GM21786 (cell line): Measurements from ENCODE around the gene RERGL.
"Not testable (repeated sequence)": the region's sequence is repeated elsewhere in the genome, so short reads cannot be mapped to it uniquely, and the experiment has no call there.

Experiments
- ATAC-seq: cut with Tn5 transposase; IDR thresholded peaks from one replicate; pipeline ENCODE4 v1.9.1; 2021; ENCODE audit not compliant: unreplicated experiment

RERGL gene, protein sequence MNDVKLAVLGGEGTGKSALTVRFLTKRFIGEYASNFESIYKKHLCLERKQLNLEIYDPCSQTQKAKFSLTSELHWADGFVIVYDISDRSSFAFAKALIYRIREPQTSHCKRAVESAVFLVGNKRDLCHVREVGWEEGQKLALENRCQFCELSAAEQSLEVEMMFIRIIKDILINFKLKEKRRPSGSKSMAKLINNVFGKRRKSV

DNA sequence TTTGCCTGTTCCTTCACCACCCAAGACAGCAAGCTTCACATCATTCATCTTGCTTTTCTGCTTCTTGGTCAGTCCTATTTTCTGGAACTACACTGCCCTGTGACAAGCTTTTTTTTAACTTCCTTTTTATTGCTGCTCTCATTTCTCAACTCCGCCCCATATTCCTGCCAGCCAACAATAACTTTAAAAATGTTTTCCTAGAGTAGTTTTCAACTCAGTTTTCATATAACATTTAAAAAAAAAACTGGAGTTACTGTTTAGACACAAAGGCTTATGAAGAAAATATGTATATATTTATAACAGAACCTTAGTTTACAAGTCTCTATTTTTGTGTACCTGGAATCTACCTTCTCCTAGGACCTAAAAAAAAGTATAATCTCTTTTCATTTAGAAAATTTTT is at the start of gene RERGL:
RERGL (minus strand) TSS at position 101 of the 400 bp plus-strand sequence; CDS start at position 48, 53 bp downstream.
- no peak for ATAC-seq

DNA sequence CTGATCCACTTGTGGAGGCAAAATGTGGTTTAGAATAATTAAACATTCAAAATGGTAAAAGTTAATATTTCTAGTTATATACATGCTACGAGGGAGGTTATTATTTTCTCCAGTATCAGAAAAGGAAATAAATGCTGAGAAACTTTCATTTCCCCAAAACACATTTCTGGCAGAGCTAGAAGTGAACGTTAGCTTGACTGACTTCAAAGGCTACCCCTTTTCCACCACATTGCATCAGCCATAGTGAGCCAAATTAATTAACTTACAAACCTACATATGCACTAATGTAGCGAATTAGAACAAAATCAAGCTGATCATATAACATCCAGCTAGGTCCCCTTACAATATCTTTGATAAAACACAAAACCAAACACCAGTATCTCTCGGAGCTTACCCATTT is 49.3 kb upstream of the RERGL start:
- ATAC-seq, result no peak

DNA sequence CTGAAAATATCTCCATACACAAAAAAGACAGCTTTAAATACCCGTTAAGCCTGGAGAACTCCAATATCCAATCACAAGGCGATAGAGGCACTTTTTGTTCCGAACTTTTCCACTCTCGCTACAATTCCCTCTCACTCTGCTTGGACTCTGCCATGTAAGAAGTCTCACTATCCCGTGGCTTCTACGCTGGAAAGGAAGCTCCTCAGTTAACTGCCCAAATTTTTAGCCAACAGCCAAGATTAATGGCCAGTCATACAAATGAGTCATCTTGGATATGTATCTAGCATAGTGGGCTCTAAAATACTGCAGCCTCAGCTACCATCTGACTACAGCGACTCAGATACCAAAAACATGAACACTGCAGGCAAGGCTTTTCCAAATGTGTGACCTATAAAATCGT is 45.5 kb upstream of the RERGL start:
- ATAC-seq, result no peak

DNA sequence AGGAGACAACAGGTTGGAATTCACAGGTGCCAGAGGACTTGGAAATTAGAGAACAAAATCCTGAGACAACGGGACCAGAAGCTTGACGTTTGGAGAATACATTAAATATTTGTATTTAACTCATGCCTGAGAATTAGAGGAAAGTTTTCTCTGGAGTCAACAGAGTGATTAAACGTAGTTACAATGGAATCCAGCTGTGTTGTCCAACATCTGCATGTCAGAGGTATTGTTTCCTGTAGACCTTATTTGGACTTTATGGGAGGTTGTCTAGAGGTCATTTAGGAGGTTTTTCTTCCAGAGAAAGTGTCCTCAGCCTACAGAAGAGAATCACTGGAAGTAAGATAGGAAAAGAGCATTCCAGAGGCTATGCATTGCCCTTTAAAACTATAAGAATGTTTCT is 45.1 kb upstream of the RERGL start:
- no peak for ATAC-seq

DNA sequence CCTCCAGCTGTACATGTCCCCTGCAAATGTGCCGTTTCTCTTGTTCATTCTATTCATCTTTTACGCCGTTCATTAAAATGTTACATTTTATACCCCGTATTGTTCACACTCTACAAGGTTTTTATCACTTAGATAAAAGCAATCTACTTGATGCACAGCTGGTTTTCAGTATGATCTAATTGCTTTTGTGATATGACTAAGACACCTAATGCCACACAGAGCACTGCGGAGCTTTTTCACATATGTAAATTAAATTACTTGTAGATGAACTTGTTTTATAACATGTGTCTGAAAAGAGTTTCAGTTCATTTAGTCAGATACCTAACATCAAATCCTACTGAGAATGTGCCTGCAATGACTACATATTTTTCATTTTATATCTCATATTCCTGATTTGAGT is 40.9 kb upstream of the RERGL start:
- ATAC-seq, result no peak

DNA sequence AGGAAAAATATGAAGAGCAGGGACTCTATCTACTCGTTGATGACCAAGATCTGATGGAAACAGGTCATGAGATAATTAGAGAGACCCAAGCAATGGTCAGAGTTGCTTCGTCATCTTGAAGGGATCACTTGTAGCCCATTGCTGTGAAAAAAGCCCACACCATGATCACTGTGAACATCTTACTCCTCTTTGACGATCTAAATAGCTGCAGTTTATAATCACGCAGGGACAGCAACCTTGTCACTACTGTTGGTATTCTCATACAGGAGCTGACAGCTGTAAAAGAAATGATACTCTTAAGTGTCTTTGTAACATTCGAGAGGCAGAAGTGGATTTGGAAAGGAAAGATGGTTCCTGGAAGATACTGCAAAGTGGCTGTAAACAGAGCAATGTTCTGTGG is 33.7 kb upstream of the RERGL start:
- no peak for ATAC-seq

DNA sequence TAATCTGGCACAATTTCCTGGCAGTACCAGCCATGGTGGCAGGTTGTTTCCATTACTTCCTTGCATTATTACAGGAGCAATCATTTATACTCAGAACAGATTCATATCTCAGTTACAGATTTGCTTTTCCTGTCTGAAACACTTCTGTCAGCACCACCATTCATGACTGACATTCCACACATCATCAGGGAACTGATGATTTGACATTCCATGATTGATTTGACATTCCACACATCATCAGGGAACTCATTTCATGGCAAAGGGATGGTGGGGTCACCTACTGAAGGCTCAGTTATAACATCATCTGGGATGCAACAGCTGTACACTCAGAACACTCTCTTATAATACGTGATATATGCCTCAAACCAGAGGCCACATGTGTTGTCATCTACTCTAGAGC is 30.9 kb upstream of the RERGL start:
- ATAC-seq, result no peak

DNA sequence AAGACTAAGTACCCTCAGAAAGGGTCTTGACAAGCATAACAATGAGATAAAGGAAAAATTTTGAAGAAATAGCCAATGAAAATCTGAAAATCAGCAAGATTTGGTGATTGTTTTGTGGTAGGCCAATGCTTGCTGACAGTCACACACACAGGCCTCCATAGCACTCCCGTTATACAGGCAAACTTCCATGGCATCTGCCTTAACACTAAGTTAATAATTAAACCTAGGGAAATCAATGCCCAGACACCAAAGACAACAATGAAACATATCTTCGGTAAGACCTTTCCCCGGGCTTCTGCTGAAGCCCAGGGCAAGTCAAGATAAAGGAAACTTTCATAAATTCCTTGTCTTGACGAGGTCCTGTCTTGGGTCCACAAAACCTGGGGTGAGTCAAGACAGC is 18.6 kb upstream of the RERGL start:
- ATAC-seq, result no peak

DNA sequence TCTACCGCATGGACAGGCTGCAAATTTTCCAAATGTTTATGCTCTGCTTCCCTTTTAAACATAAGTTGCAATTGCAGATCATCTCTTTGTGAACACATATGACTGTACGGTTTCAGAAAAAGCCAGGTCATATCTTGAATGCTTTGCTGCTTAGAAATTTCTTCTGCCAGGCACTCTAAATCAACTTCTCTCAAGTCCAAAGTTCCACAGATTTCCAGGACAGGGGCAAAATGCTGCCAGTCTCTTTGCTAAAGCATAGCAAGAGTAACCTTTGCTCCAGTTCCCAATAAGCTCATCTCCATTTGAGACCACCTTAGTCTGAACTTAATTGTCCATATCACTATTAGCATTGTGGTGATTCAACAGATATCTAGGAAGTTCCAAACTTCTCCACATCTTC is 13.6 kb upstream of the RERGL start:
- ATAC-seq, result no peak

DNA sequence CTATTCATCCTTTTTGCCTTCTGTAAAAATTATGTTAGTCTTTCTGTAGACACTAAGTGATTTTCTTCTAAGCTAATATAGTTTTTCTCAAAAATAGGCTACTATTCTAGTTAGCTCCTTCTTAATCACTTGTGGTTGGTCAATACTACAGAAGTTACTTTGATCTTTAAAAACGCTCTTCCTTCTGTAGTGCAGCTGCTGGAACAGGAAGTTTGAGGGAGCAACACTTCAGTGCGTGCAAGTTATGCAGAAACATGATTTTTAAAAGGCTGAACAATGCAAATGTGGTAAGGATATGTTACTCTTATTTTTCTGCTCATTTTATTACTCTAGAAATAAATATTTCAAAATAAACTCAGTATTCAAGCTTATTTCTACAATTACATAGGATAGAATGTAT is 11.1 kb upstream of the RERGL start:
- ATAC-seq, result no peak

DNA sequence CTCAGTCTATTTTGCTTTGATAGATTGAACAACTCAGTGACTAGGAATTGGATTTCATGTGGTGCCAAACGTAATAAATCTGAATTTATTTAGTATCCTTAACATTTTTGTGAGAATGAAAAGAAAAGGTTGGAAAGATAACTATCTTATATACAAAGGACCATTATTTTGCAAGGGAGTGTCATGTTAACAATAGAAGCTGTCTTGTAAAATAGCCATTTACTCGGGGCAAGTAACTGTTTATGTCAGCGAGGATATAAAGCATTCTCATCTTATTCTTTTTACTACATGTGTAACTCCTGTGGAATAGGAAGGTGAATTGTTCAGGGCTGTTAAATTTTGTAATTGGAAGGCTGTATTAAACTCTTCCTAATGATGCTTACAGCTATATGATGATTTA is 5.9 kb downstream of the RERGL start:
- ATAC-seq, result no peak

DNA sequence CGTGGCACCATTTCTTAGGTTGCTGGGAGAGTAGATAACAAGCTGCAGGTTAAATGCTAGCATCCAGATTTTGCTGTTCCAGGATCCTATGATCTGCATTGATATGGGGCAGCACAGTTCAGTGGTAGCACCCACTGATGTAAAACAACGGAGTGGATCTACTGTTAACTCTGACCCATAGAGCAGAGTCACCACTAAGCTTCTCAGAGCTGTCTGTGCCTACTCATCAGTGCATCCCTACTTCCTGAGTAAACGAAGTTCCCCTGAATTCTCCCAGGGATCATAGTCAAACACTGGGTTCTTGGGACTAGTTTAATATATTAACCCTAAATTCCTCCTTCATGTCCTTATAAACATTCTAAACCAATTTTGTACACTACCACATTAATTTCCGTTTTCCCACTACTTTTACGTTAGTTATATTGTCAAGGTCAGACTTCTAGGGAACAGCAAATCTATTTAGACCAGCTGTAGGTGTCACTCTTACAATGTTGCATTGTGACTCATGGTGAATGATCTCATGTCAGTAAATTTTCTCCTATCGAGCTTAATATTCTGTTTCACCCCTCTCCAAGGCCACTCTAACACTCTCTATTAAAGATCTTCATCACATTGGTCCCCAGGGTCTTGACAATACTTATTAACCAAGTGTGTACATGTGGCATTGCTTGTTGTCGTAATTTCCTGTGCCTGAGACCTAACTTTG is 10.3 kb downstream of the RERGL start:
- ATAC-seq, result no peak

DNA sequence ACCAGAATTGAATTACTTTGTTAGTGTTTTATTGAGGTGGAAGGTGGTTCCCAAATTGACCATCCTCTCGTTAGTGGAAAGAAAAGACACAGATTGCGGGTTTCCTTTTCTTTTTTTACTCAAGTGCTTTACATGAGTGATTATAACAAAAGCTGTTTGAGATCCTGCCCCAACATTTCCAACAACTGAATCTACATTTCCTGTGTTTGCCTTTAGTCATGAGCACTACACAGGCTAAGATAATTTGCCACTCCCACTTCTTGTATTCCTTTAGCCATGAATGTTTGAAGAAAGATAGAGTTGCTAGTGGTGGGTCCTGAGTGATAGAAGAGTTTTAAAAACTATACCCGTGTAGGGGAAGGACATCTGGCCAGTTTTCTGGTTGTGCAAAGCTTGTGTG is 16.0 kb downstream of the RERGL start:
- no peak for ATAC-seq

DNA sequence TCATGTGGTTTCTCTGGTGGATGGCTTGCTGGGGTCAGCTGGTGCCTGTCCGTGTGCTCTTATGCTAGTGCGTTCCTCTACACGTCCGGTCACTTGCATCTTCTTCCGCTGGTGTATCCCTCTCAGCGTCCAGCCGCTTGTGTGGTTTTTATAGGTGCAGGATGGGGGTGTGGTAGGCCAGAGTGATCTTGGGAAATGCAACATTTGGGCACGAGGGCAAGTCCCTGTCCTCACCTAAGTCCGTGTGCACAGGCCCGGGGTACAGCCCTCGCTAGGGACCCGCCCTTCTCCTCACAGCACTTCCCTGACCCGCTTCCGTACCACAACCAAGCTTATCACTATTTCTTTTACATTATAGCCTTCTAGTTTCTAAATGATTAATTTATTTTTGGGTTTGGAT is 17.3 kb downstream of the RERGL start:
- ATAC-seq, result no peak

DNA sequence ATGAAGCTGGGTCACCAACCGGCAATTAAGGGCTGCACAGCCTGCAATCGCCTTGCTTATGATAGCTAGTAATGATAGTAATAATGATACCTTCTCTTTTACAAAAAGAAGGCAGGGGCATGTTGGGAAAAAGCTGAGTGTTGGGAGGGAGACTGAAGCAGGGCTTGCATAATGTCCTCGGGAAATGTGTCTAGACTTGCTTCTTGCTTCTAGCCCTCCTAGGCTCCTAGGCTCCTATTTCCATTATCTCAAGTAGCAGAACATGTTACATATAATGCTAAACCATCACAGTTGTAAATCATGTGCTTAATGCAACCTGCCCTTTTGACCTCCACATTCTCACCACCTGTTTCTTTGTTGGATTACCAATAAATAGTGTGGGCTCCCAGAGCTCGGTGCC is 18.7 kb downstream of the RERGL start:
- ATAC-seq, result no peak

DNA sequence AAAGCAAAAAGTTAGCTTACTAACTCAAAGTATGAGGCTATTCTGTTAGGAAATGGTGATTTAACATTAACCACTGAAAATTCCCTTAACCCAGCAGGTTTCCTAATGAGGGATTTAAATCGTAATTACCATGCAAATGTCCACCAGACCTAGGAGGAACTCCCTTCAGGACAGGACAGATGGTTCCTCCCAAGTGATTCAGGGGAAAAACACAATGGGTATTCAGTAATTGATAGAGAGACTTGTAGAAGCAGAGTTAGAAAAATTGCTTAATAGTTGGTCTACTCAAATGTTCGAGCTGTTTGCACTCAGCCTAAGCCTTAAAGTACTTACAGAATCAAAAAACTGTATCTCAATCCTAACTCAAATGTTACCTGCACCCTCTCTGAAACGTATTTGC is 21.6 kb downstream of the RERGL start:
- ATAC-seq, result no peak

DNA sequence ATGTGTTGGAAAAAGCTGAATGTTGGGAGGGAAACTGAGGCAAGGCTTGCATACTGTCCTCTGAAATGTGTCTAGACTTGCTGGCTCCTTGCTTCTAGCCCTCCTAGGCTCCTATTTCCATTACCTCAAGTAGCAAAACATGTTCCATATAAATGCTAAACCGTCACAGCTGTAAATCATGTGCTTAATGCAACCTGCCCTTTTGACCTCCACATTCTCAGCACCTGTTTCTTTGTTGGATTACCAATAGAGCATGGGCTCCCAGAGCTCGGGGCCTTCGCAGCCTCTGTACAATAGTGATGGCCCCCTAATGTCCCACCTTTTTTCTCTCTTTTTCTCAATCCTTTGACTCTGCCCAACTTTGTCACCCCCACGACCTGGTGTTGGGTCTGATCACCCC is 23.3 kb downstream of the RERGL start:
- no peak for ATAC-seq

DNA sequence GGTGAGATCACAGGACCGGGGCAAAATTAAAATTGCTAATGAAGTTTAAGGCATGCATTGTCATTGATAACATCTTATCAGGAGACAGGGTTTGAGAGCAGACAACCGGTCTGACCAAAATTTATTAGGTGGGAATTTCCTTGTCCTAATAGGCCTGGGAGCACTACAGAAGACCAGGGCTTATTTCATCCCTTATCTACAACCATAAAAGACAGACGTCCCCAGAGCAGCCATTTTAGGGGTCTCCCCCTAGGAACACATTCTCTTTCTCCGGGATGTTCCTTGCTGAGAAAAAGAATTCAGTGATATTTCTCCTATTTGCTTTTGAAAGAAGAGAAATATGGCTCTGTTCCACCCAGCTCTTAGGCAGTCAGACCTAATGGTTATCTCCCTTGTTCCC is 27.1 kb downstream of the RERGL start:
- ATAC-seq, result not testable (repeated sequence)

DNA sequence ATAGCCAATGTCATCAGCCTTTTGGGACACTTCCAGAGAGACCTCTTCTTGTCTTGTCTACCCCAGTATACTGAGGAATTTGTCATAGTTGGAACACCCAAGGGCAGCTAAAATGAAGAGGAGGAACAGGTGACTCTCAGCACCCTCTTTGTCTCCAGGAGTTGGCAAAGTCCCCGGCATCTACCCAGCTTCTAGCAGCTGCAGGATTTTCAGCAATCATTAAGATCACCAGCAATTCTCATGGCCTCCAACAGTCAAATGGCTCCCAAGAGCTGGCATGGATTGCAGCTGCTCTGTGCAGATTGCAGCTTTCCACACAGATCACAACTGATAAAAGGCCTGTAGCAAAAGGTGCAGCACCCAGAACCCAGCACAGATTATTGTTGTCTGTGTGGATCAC is 32.9 kb downstream of the RERGL start:
- no peak for ATAC-seq

DNA sequence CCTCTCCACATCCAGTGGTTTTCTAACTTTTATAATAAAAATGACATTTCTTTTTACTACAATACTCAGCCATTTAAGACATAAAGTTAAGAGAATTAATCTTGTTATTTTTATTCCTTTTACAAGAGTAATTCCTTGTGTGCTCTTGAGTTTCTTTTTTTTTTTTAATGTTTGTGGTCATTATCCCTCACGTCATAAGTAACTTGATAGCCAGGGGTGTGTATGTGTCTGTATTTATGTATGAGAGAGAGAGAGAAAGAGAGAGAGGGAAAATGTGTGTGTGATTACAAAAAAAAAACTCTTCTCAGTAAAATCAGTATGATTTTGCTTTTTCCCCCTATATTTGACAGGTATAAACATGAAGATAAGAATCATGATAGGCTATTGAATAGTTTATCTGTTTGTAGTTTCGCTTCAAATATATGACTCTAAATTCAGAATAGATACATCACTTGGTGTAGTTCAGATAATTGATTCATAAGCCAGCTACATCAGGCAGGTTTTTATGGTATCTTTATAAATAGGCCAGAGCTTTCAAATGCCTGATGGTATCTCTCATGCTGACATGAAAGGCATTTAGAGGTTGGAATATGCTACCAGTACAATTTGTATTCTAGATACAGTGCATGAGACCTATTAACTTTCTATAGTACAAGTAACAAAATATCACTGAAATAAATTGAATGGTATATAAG is 34.9 kb downstream of the RERGL start:
- ATAC-seq, result no peak

DNA sequence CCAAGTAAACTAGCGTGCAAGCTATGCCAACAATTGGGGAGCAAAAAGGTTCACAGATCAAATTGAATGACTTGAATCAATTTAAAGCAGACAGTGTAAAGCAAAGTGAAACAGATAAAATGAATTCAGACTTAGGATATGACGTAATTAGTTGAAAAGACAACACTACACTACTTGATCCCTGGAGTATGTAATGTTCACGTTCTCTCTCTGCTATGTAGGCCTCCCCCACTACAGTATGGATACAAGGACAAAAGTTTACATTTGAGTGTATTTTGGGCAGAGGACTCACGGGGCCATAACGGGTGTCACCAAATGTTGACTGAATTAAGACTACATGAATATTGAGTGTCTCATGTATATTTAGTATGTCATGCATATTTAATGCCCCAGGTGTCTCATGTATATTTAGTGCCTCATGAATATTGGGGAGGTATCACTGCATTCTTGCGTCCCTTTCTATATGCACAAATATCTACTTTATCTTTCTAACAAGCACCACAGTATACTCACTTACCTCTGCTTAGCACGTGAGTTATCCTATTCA is 44.5 kb downstream of the RERGL start:
- ATAC-seq, result no peak

DNA sequence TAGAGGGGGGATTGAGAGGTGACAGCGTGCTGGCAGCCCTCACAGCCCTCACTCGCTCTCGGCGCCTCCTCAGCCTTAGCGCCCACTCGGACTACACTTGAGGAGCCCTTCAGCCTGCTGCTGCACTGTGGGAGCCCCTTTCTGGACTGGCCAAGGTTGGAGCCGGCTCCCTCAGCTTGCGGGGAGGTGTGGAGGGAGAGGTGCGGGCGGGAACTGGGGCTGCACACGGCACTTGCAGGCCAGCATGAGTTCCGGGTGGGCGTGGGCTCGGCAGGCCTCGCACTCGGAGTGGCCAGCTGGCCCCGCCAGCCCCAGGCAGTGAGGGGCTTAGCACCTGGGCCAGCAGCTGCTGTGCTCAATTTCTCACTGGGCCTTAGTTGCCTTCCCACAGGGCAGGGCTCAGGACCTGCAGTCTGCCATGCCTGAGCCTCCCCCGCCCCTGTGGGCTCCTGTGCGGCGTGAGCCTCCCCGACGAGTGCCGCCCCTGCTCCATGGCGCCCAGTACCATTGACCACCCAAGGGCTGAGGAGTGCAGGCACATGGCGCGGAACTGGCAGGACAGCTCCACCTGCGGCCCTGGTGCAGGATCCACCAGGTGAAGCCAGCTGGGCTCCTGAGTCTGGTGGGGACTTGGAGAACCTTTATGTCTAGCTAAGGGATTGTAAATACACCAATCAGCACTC is 49.8 kb downstream of the RERGL start:
- not testable (repeated sequence) for ATAC-seq
